Keratinocyte (primary cell): ENCODE measurements around the gene CNTNAP2. TPM values are rescaled to one million over a fixed set of nuclear protein-coding genes. Genes with fewer than 3 reads are reported as not detected.

ENCODE experiments used
- DNase-seq: peaks from one replicate; pipeline ENCODE4 v3.0.0-alpha.2; 2011; ENCODE audit warnings: low read depth, missing footprints, low spot score
- FAIRE-seq: peaks from 2 replicates; lab custom pipeline; 2011; peaks lifted over from hg19 to GRCh38; lab: Jason Lieb, UNC
- H2AFZ ChIP-seq: 2 replicates; pipeline ENCODE4 v1.6.0; 2012; ENCODE audit warnings: low read length, control low read depth, inconsistent platforms; ENCODE audit not compliant: control insufficient read depth
- H3K27ac ChIP-seq: 2 replicates; pipeline ENCODE4 v1.5.1; 2011; ENCODE audit warnings: low read length; ENCODE audit not compliant: control insufficient read depth, insufficient read depth
- H3K27me3 ChIP-seq: 3 replicates; pipeline ENCODE4 v1.6.0; 2011; ENCODE audit warnings: low read length; ENCODE audit not compliant: control insufficient read depth, insufficient read depth; ENCODE audit errors: extremely low read depth
- H3K36me3 ChIP-seq, 2 experiments: 2 replicates in 1 of 2; 3 replicates in 1 of 2; pipeline ENCODE4 v1.5.1; 2011; ENCODE audit warnings: low read length in 2 of 2, mild to moderate bottlenecking in 1 of 2; ENCODE audit not compliant: control insufficient read depth in 2 of 2, insufficient read depth in 2 of 2; ENCODE audit errors: extremely low read depth in 1 of 2
- H3K4me1 ChIP-seq: 3 replicates; pipeline ENCODE4 v1.5.1; 2011; ENCODE audit warnings: low read length; ENCODE audit not compliant: control insufficient read depth, insufficient read depth; ENCODE audit errors: extremely low read depth
- H3K4me2 ChIP-seq: 3 replicates; pipeline ENCODE4 v1.6.0; 2011; ENCODE audit warnings: low read depth, low read length; ENCODE audit not compliant: control insufficient read depth, insufficient read depth; ENCODE audit errors: extremely low read depth
- H3K4me3 ChIP-seq, 3 experiments: fragments of 200-600 bp in 1 of 3; sonication (generic) in 1 of 3; 2 replicates in 2 of 3; 3 replicates in 1 of 3; pipeline ENCODE4 v1.5.1; 2011 to 2016; ENCODE audit warnings: low read length in 3 of 3, mild to moderate bottlenecking in 3 of 3, control low read depth in 2 of 3, inconsistent platforms in 1 of 3, low read depth in 1 of 3, mixed read lengths in 1 of 3, mixed run types in 1 of 3, moderate library complexity in 1 of 3; ENCODE audit not compliant: control insufficient read depth in 2 of 3, insufficient read depth in 2 of 3; ENCODE audit errors: extremely low read depth in 1 of 3
- H3K79me2 ChIP-seq: 2 replicates; pipeline ENCODE4 v1.6.0; 2012; ENCODE audit warnings: low read length; ENCODE audit not compliant: control insufficient read depth, insufficient read depth
- H3K9ac ChIP-seq: 3 replicates; pipeline ENCODE4 v1.6.0; 2011; ENCODE audit warnings: low read length; ENCODE audit not compliant: control insufficient read depth, insufficient read depth; ENCODE audit errors: extremely low read depth
- H3K9me1 ChIP-seq: 3 replicates; pipeline ENCODE4 v1.6.0; 2011; ENCODE audit warnings: low read length; ENCODE audit not compliant: control insufficient read depth, insufficient read depth; ENCODE audit errors: extremely low read depth
- H3K9me3 ChIP-seq: 2 replicates; pipeline ENCODE4 v1.5.1; 2012; ENCODE audit warnings: low read depth, low read length; ENCODE audit not compliant: control insufficient read depth
- H4K20me1 ChIP-seq: 3 replicates; pipeline ENCODE4 v1.6.0; 2011; ENCODE audit warnings: low read length; ENCODE audit not compliant: control insufficient read depth, insufficient read depth; ENCODE audit errors: extremely low read depth
- CTCF ChIP-seq, 3 experiments: IDR thresholded peaks in 1 of 3; conservative IDR thresholded peaks in 1 of 3; optimal IDR thresholded peaks in 1 of 3; 2 replicates in 2 of 3; 3 replicates in 1 of 3; pipeline versions ENCODE3 to v1.5.1; 2011; ENCODE audit warnings: low read length in 3 of 3, mild to moderate bottlenecking in 3 of 3, moderate library complexity in 2 of 3, control low read depth in 1 of 3, inconsistent platforms in 1 of 3; ENCODE audit not compliant: insufficient read depth in 2 of 3; ENCODE audit errors: extremely low read depth in 1 of 3
- EZH2 ChIP-seq: IDR thresholded peaks from one replicate; pipeline ENCODE4 v1.6.1; 2012; ENCODE audit warnings: inconsistent platforms, mild to moderate bottlenecking, low read length, moderate library complexity
- dilution Hi-C: fragments of 300-500 bp; cut with MboI; formaldehyde crosslinking; loops from one replicate; pipeline ENCODE4 v1.7.0; 2020; ENCODE audit warnings: low sequenced_read_pairs; ENCODE audit not compliant: extremely low pct_ligation_motif_present
- polyA plus RNA-seq, 5 experiments: library from polyadenylated mRNA; depleted of rRNA in 3 of 5; stranded (reverse) in 3 of 5; stranded (forward) in 1 of 5; unstranded in 1 of 5; fragments of >200 nt; gene quantifications; 1 replicate in 1 of 5; 2 replicates in 3 of 5; 3 replicates in 1 of 5; pipeline versions ENCODE4 v1.2.1 to v1.2.3, GENCODE V29; 2011 to 2012; ENCODE audit warnings: missing spikeins in 2 of 5, low read depth in 1 of 5, low replicate concordance in 1 of 5

The CNTNAP2 gene
- polyA plus RNA-seq, 1 donor (not counting 4 experiments of a cell fraction or from before 2014, with no cell fraction given): 1.4 TPM

- Histone ChIP-seq H3K4me3 (no peak overlapping the region), H3K4me2 (no peak overlapping the region), H3K36me3 (no peaks in the 10 kb centered on the region), H3K9me1 (no peaks in the 10 kb centered on the region), H3K27me3 (no peaks in the 10 kb centered on the region), H3K27ac (no peak overlapping the region), H3K4me1 (peaks cover 3% of the 10 kb centered on the region), H3K79me2 (no peaks in the 10 kb centered on the region), H3K9ac (no peak overlapping the region), H2AFZ (no peak overlapping the region), H3K9me3 (no peaks in the 10 kb centered on the region), H4K20me1 (no peaks in the 10 kb centered on the region)
- DNase-seq (no peak), FAIRE-seq (no peak)
- dilution Hi-C loops: no loop called here
- no peak for TF ChIP-seq CTCF (optimal IDR thresholded peaks at IDR 0.05 in 1 of 3, IDR thresholded peaks at IDR 0.05 in 1 of 3, conservative IDR thresholded peaks at IDR 0.05 in 1 of 3; ENCODE audit: extremely low read depth in 1 of 3, insufficient read depth in 2 of 3, low read length in 3 of 3)
- TF ChIP-seq EZH2: no peak
Measured at GRCh38 chr7:148241700-148242293, 2125.2 kb downstream of the CNTNAP2 start.

- FAIRE-seq (peak; percentile 79), DNase-seq (no peak)
- Histone ChIP-seq H4K20me1 (no peaks in the 10 kb centered on the region), H3K27ac (no peak overlapping the region), H3K9me1 (no peaks in the 10 kb centered on the region), H3K9me3 (no peaks in the 10 kb centered on the region), H3K4me2 (peak overlapping the region; percentile 55), H3K9ac (no peak overlapping the region), H3K4me1 (peaks cover 3% of the 10 kb centered on the region), H2AFZ (no peak overlapping the region), H3K36me3 (no peaks in the 10 kb centered on the region), H3K27me3 (no peaks in the 10 kb centered on the region), H3K79me2 (no peaks in the 10 kb centered on the region), H3K4me3 (no peak overlapping the region)
- dilution Hi-C loops: no loop called here
- TF ChIP-seq CTCF (optimal IDR thresholded peaks at IDR 0.05 in 1 of 3, IDR thresholded peaks at IDR 0.05 in 1 of 3, conservative IDR thresholded peaks at IDR 0.05 in 1 of 3; ENCODE audit: extremely low read depth in 1 of 3, insufficient read depth in 2 of 3, low read length in 3 of 3): peak; percentile 79 to 91 (median 83)
- TF ChIP-seq EZH2: no peak
Measured at GRCh38 chr7:148242294-148242821, 2125.8 kb downstream of the CNTNAP2 start.
